CD4-positive, alpha-beta memory T cell (primary cell): ENCODE data around the gene PLN. TPM values are rescaled to one million over a fixed set of nuclear protein-coding genes. Genes with fewer than 3 reads are reported as not detected.

Source experiments
- polyA plus RNA-seq, 2 donors: library from polyadenylated mRNA; unstranded; fragments of 300-500 nt; fragmentation: Illumina TruSeq; gene quantifications; one replicate each; pipeline ENCODE4 v1.2.3, GENCODE V29; 2021
- total RNA-seq, 2 experiments: library from RNA; stranded (reverse); gene quantifications; one replicate each; pipeline ENCODE4 v1.2.3, GENCODE V29; 2021

The PLN gene
- total and polyA plus RNA-seq, 4 experiments from 2014 or later: 0.09 TPM; not detected in 3

Other genes with a start within 250 kb of the PLN start
- 10 to 100 TPM; 64.9 to 71.1 TPM for gene CEP85L, start 103.3 kb downstream of the PLN start, total RNA-seq
- gene CEP85L, start 103.3 kb downstream of the PLN start, polyA plus RNA-seq: 10 to 100 TPM; 32.7 to 35.9 TPM